ENCODE data around the gene ULBP3.

The ULBP3 gene

DNA sequence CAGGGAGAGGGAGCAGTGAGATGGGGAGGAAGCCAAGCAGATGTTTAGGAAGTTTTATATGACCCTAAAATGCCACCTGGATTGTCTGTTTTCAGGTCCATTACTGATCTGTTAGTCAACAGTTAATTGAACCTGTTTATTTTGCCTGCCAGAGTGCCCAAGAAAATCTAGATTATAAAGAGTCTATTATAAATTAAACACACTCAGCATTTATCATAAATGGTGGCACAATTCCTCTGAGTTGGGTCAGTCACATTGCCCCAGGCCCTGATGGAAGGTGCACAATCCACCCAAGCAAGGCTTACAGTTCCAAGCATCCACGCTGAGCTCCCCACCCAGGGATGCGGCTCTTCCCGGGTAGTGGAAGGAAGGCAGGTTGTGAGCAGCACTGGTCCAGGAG, 21.4 kb upstream of the ULBP3 start:
- TF ChIP-seq EP300 (IDR thresholded peaks at IDR 0.05; ENCODE audit: borderline replicate concordance) (no peak), ZBTB7A (IDR thresholded peaks at IDR 0.05; ENCODE audit: low read depth) (no peak), CREB1 (IDR thresholded peaks at IDR 0.05; ENCODE audit: low read depth) (no peak), CEBPB (IDR thresholded peaks at IDR 0.05) (no peak), TAF1 (IDR thresholded peaks at IDR 0.05; ENCODE audit: low read depth) (no peak), FOXM1 (IDR thresholded peaks at IDR 0.05; ENCODE audit: borderline replicate concordance, low read depth) (no peak), EGR1 (IDR thresholded peaks at IDR 0.05) (no peak), TEAD4 (IDR thresholded peaks at IDR 0.05) (no peak)
- TF ChIP-seq, protein P1, sequence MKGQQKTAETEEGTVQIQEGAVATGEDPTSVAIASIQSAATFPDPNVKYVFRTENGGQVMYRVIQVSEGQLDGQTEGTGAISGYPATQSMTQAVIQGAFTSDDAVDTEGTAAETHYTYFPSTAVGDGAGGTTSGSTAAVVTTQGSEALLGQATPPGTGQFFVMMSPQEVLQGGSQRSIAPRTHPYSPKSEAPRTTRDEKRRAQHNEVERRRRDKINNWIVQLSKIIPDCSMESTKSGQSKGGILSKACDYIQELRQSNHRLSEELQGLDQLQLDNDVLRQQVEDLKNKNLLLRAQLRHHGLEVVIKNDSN (IDR thresholded peaks at IDR 0.05) = no peak

- TF ChIP-seq MAX (IDR thresholded peaks at IDR 0.05) (no peak), TCF12 (IDR thresholded peaks at IDR 0.05; ENCODE audit: low read depth) (no peak), YY1 (IDR thresholded peaks at IDR 0.05; ENCODE audit: low read depth) (no peak), TAF1 (IDR thresholded peaks at IDR 0.05; ENCODE audit: low read depth) (no peak), FOXM1 (IDR thresholded peaks at IDR 0.05; ENCODE audit: borderline replicate concordance, low read depth) (no peak), TEAD4 (IDR thresholded peaks at IDR 0.05) (no peak), NFIC (IDR thresholded peaks at IDR 0.05) (no peak), EP300 (IDR thresholded peaks at IDR 0.05; ENCODE audit: borderline replicate concordance) (no peak), RAD21 (IDR thresholded peaks at IDR 0.05; ENCODE audit: low read depth) (no peak), CEBPB (IDR thresholded peaks at IDR 0.05) (no peak), EGR1 (IDR thresholded peaks at IDR 0.05) (no peak), CREB1 (IDR thresholded peaks at IDR 0.05; ENCODE audit: low read depth) (no peak)
- TF ChIP-seq, protein P2, sequence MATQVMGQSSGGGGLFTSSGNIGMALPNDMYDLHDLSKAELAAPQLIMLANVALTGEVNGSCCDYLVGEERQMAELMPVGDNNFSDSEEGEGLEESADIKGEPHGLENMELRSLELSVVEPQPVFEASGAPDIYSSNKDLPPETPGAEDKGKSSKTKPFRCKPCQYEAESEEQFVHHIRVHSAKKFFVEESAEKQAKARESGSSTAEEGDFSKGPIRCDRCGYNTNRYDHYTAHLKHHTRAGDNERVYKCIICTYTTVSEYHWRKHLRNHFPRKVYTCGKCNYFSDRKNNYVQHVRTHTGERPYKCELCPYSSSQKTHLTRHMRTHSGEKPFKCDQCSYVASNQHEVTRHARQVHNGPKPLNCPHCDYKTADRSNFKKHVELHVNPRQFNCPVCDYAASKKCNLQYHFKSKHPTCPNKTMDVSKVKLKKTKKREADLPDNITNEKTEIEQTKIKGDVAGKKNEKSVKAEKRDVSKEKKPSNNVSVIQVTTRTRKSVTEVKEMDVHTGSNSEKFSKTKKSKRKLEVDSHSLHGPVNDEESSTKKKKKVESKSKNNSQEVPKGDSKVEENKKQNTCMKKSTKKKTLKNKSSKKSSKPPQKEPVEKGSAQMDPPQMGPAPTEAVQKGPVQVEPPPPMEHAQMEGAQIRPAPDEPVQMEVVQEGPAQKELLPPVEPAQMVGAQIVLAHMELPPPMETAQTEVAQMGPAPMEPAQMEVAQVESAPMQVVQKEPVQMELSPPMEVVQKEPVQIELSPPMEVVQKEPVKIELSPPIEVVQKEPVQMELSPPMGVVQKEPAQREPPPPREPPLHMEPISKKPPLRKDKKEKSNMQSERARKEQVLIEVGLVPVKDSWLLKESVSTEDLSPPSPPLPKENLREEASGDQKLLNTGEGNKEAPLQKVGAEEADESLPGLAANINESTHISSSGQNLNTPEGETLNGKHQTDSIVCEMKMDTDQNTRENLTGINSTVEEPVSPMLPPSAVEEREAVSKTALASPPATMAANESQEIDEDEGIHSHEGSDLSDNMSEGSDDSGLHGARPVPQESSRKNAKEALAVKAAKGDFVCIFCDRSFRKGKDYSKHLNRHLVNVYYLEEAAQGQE (IDR thresholded peaks at IDR 0.05; ENCODE audit: low read depth) = no peak
These were observed 19.7 kb upstream of the ULBP3 start for GRCh38 chr6:150088481-150089154.

DNA sequence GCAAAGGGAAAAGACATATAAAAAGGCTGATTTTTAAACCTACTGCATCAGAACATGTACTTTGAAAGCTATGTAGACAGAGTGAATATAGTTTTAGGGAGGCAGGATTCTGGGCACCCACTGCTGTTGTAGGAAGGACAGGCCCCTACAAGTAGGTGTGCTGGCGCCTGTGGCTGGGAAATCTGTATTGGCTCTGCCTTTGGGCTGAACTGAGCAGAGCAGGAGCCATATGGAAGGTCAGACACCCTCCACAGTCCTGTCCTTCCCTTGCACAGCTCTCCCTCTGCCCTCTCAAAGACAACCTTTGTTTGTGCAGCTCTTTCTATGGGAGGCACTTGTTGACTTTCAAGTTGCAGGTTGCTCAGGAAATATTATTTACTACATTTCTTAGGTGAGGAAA, 18.4 kb upstream of the ULBP3 start:
- no peak for TF ChIP-seq RAD21 (IDR thresholded peaks at IDR 0.05; ENCODE audit: low read depth)
- no peak for TF ChIP-seq ZBTB7A (IDR thresholded peaks at IDR 0.05; ENCODE audit: low read depth)
- no peak for TF ChIP-seq EP300 (IDR thresholded peaks at IDR 0.05; ENCODE audit: borderline replicate concordance)
- no peak for TF ChIP-seq TEAD4 (IDR thresholded peaks at IDR 0.05)
- TF ChIP-seq CREB1 (IDR thresholded peaks at IDR 0.05; ENCODE audit: low read depth) = no peak
- no peak for TF ChIP-seq CEBPB (IDR thresholded peaks at IDR 0.05)
- TF ChIP-seq MAX (IDR thresholded peaks at IDR 0.05) = no peak
- no peak for TF ChIP-seq EGR1 (IDR thresholded peaks at IDR 0.05)
- no peak for TF ChIP-seq FOXM1 (IDR thresholded peaks at IDR 0.05; ENCODE audit: borderline replicate concordance, low read depth)
- TF ChIP-seq, protein P1 (IDR thresholded peaks at IDR 0.05) = no peak
- TF ChIP-seq, protein P2 (IDR thresholded peaks at IDR 0.05; ENCODE audit: low read depth) = no peak
- TF ChIP-seq NFIC (IDR thresholded peaks at IDR 0.05) = no peak
- no peak for TF ChIP-seq TCF12 (IDR thresholded peaks at IDR 0.05; ENCODE audit: low read depth)
- TF ChIP-seq TAF1 (IDR thresholded peaks at IDR 0.05; ENCODE audit: low read depth) = no peak
- no peak for TF ChIP-seq YY1 (IDR thresholded peaks at IDR 0.05; ENCODE audit: low read depth)

- TF ChIP-seq FOXM1 (IDR thresholded peaks at IDR 0.05; ENCODE audit: borderline replicate concordance, low read depth) (no peak), TCF12 (IDR thresholded peaks at IDR 0.05; ENCODE audit: low read depth) (no peak), TEAD4 (IDR thresholded peaks at IDR 0.05) (no peak), ZBTB7A (IDR thresholded peaks at IDR 0.05; ENCODE audit: low read depth) (no peak), YY1 (IDR thresholded peaks at IDR 0.05; ENCODE audit: low read depth) (no peak), EGR1 (IDR thresholded peaks at IDR 0.05) (no peak), CEBPB (IDR thresholded peaks at IDR 0.05) (no peak), EP300 (IDR thresholded peaks at IDR 0.05; ENCODE audit: borderline replicate concordance) (no peak), MAX (IDR thresholded peaks at IDR 0.05) (no peak), TAF1 (IDR thresholded peaks at IDR 0.05; ENCODE audit: low read depth) (no peak), RAD21 (IDR thresholded peaks at IDR 0.05; ENCODE audit: low read depth) (no peak), NFIC (IDR thresholded peaks at IDR 0.05) (no peak), CREB1 (IDR thresholded peaks at IDR 0.05; ENCODE audit: low read depth) (no peak)
- TF ChIP-seq, protein P2 (IDR thresholded peaks at IDR 0.05; ENCODE audit: low read depth) = no peak
- TF ChIP-seq, protein P1 (IDR thresholded peaks at IDR 0.05) = no peak
These were observed 17.1 kb upstream of the ULBP3 start for GRCh38 chr6:150086026-150086425.

Measured in Ishikawa (cell line).